Thoracic aorta (tissue), 2 donors: ENCODE data around the gene TC2N. TPM values are rescaled to one million over a fixed set of nuclear protein-coding genes. Genes with fewer than 3 reads are reported as not detected.

Experiments
- ATAC-seq: fragments of 150-250 bp; one replicate; pipeline ENCODE4 v1.8.0; 2017; ENCODE audit warnings: low read depth; ENCODE audit not compliant: insufficient number of reproducible peaks, low FRiP score
- DNase-seq: peaks from one replicate; pipeline ENCODE4 v3.0.0-alpha.2; 2020; ENCODE audit warnings: low spot score
- H3K27ac ChIP-seq, 2 donors: fragments of 200-600 bp; sonication (generic); 1 replicate in 1 of 2; 2 replicates in 1 of 2; pipeline ENCODE4 v1.5.1; 2016; ENCODE audit warnings: mild to moderate bottlenecking in 2 of 2, moderate library complexity in 2 of 2
- H3K27me3 ChIP-seq: fragments of 200-600 bp; sonication (generic); replicated peaks from 2 replicates; pipeline ENCODE4 v1.6.0; 2016; ENCODE audit warnings: mild to moderate bottlenecking; ENCODE audit not compliant: insufficient read depth
- H3K36me3 ChIP-seq: fragments of 200-600 bp; sonication (generic); one replicate; pipeline ENCODE4 v1.5.1; 2016
- H3K4me1 ChIP-seq, 2 donors: fragments of 200-600 bp; sonication (generic); 1 replicate in 1 of 2; 2 replicates in 1 of 2; pipeline versions ENCODE4 v1.5.1 to v1.6.0; 2016; ENCODE audit warnings: low read depth in 2 of 2, mild to moderate bottlenecking in 1 of 2; ENCODE audit not compliant: control insufficient read depth in 1 of 2
- H3K4me3 ChIP-seq: fragments of 200-600 bp; sonication (generic); 2 replicates; pipeline ENCODE4 v1.5.1; 2016; ENCODE audit warnings: mild to moderate bottlenecking
- H3K9me3 ChIP-seq: fragments of 200-600 bp; sonication (generic); 2 replicates; pipeline ENCODE4 v1.5.1; 2016
- total RNA-seq, 2 donors: library from RNA; depleted of rRNA; stranded (reverse); fragments of >200 nt; gene quantifications; one replicate each; pipeline versions ENCODE4 v1.1.0 to v1.2.3, GENCODE V29; 2016
- TF ChIP-seq, protein P1 (sequence below): fragments of 200-600 bp; sonication (generic); IDR thresholded peaks from one replicate; pipeline ENCODE4 v1.5.1; 2019; ENCODE audit warnings: antibody characterized with exemption

Gene TC2N
- total RNA-seq, 2 donors from 2014 or later = 146 to 172 TPM

DNA sequence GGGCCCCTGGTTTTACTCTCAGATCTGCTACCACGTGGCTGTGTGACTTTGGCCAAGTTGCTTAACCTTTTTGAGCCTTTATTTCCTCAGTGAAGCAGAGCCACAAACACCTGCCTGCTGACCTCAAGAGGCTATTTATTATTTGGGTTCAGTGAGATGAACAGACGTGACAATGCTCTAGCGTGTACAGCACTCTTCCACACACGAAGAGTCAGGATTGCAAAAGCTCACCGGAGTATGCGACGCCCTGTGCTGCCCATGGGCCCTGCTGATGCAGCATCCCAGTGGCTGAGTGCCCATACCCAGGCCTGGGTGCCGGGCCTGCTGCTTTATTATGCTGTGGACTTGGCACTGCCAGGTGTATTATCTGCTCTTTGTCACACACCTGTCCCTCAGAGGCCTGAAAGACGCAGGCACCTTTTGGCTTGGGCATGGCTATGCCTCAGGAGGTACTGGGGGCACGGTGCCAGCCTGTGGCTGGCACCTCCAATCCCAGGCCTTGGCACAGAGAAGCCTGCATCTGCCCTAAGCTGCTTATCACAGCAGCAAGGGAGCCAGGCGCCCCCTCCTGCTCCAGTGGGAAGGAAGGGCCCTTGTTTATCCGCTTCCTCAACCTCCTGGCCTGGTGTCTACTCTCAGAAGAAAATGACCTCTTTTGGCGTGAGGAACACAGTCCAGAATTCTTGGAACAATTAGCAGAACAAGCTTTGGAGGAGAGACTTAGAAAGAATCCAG, 22.3 kb upstream of the TC2N start:
- Histone ChIP-seq H3K4me3 (no peak overlapping the region), H3K36me3 (peaks cover 16% of the 10 kb centered on the region), H3K27me3 (no peaks in the 10 kb centered on the region), H3K9me3 (no peaks in the 10 kb centered on the region), H3K27ac (peak overlapping the region; percentile 72 to 85), H3K4me1 (peaks cover 53 to 81% of the 10 kb centered on the region in 2 donors)
- no peak for DNase-seq
- no peak for ATAC-seq
- TF ChIP-seq, protein P1, sequence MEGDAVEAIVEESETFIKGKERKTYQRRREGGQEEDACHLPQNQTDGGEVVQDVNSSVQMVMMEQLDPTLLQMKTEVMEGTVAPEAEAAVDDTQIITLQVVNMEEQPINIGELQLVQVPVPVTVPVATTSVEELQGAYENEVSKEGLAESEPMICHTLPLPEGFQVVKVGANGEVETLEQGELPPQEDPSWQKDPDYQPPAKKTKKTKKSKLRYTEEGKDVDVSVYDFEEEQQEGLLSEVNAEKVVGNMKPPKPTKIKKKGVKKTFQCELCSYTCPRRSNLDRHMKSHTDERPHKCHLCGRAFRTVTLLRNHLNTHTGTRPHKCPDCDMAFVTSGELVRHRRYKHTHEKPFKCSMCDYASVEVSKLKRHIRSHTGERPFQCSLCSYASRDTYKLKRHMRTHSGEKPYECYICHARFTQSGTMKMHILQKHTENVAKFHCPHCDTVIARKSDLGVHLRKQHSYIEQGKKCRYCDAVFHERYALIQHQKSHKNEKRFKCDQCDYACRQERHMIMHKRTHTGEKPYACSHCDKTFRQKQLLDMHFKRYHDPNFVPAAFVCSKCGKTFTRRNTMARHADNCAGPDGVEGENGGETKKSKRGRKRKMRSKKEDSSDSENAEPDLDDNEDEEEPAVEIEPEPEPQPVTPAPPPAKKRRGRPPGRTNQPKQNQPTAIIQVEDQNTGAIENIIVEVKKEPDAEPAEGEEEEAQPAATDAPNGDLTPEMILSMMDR = no peak

GRCh38 chr14:91888641-91889476, 21.5 kb upstream of the TC2N start:
- peaks cover 61 to 87% of the 10 kb centered on the region in 2 donors for H3K4me1 ChIP-seq
- H3K27ac ChIP-seq = peak overlapping the region; percentile 72 to 85

DNA sequence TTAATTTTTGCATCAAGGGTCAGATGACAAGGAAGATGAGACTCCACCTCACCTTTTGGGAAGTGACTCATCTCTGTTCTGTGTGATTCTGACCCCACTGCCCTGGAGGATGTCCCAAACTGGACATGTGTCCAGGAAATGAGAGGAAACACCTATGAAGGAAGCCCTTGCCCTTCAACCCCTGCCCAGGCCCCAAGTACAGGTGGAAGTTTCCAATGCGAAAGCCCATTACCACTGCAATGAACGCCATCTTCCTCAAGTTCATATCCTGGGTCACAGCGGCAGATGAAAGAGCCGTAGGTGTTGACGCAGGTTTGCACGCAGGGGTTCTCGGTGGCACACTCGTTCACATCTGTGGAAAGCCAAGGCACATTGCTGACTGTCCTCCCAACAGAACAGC, 19.6 kb upstream of the TC2N start:
- TF ChIP-seq, protein P1 = no peak
- Histone ChIP-seq H3K27me3 (no peaks in the 10 kb centered on the region), H3K9me3 (no peaks in the 10 kb centered on the region), H3K36me3 (peaks cover 25% of the 10 kb centered on the region), H3K4me1 (peaks cover 57 to 84% of the 10 kb centered on the region in 2 donors), H3K4me3 (no peak overlapping the region), H3K27ac (peak overlapping the region; percentile 64 to 71)
- no peak for DNase-seq
- ATAC-seq = no peak

More at GRCh38 chr14:91888641-91889476, 21.5 kb upstream of the TC2N start:
- Histone ChIP-seq H3K27me3 (no peaks in the 10 kb centered on the region), H3K9me3 (no peaks in the 10 kb centered on the region), H3K4me3 (no peak overlapping the region), H3K36me3 (peaks cover 18% of the 10 kb centered on the region)
- ATAC-seq (peak; percentile 31), DNase-seq (no peak)
- TF ChIP-seq, protein P1 = no peak

DNA sequence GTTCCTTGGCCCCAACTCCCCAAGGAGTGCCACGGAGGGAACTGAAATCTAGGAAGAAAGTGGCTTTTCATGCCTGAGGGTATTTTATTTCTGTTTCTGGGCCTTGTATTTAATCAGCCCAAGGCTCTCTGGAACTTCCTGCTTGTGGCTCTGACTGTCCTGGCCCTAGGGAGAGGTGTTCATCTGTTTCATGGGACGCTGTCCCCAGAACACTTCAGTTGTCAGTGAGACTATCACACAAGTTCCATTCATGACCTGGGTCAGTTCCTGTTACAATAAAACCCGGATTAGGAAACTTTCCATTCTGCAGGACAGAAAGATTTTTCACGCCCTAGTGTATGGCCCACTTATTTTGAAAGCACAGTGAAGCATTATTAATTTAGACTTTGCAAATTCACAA, 18.5 kb upstream of the TC2N start:
- Histone ChIP-seq H3K27me3 (no peaks in the 10 kb centered on the region), H3K4me3 (no peak overlapping the region), H3K27ac (peak overlapping the region; percentile 64 to 71), H3K9me3 (no peaks in the 10 kb centered on the region), H3K4me1 (peaks cover 51 to 79% of the 10 kb centered on the region in 2 donors), H3K36me3 (peaks cover 32% of the 10 kb centered on the region)
- ATAC-seq (no peak), DNase-seq (no peak)
- TF ChIP-seq, protein P1 = no peak

- ATAC-seq = peak; percentile 35
- H3K4me1 ChIP-seq = peaks cover 47 to 79% of the 10 kb centered on the region in 2 donors
- TF ChIP-seq, protein P1 = no peak
- no peak for DNase-seq
- no peaks in the 10 kb centered on the region for H3K9me3 ChIP-seq
- no peak overlapping the region for H3K4me3 ChIP-seq
- peaks cover 38% of the 10 kb centered on the region for H3K36me3 ChIP-seq
- H3K27ac ChIP-seq = peak overlapping the region; percentile 64 to 71
- no peaks in the 10 kb centered on the region for H3K27me3 ChIP-seq
These were observed 17.9 kb upstream of the TC2N start for GRCh38 chr14:91885113-91885712.
